ENCODE measurements around the gene CXCR4.
A peak's percentile ranks its signal among the peaks of the same experiment; 100 is the strongest.

CXCR4 gene

GRCh38 chr2:136126421-136126926, 8.5 kb upstream of the CXCR4 start:
- TF ChIP-seq GATA3 (IDR thresholded peaks at IDR 0.05; ENCODE audit: low read depth, low read length) = no peak
- TF ChIP-seq GATA2 (IDR thresholded peaks at IDR 0.05; ENCODE audit: low read depth, low read length) = no peak

- TF ChIP-seq GATA2 (IDR thresholded peaks at IDR 0.05; ENCODE audit: low read depth, low read length) (no peak), GATA3 (IDR thresholded peaks at IDR 0.05; ENCODE audit: low read depth, low read length) (no peak)
Measured at GRCh38 chr2:136126021-136126420, 8.1 kb upstream of the CXCR4 start.

GRCh38 chr2:136125236-136125635, 7.3 kb upstream of the CXCR4 start:
- TF ChIP-seq GATA2 (IDR thresholded peaks at IDR 0.05; ENCODE audit: low read depth, low read length) (no peak), GATA3 (IDR thresholded peaks at IDR 0.05; ENCODE audit: low read depth, low read length) (no peak)

GRCh38 chr2:136124805-136125204, 6.9 kb upstream of the CXCR4 start:
- TF ChIP-seq GATA2 (IDR thresholded peaks at IDR 0.05; ENCODE audit: low read depth, low read length) (no peak), GATA3 (IDR thresholded peaks at IDR 0.05; ENCODE audit: low read depth, low read length) (no peak)

- TF ChIP-seq GATA2 (IDR thresholded peaks at IDR 0.05; ENCODE audit: low read depth, low read length) (no peak), GATA3 (IDR thresholded peaks at IDR 0.05; ENCODE audit: low read depth, low read length) (no peak)
Measured at GRCh38 chr2:136122661-136123060, 4.7 kb upstream of the CXCR4 start.

GRCh38 chr2:136121204-136121910, 3.4 kb upstream of the CXCR4 start:
- no peak for TF ChIP-seq GATA2 (IDR thresholded peaks at IDR 0.05; ENCODE audit: low read depth, low read length)
- no peak for TF ChIP-seq GATA3 (IDR thresholded peaks at IDR 0.05; ENCODE audit: low read depth, low read length)

- TF ChIP-seq GATA2 (IDR thresholded peaks at IDR 0.05; ENCODE audit: low read depth, low read length) = peak; percentile 48; the same call in 1 of the 2 replicates
- TF ChIP-seq GATA3 (IDR thresholded peaks at IDR 0.05; ENCODE audit: low read depth, low read length) = 0 out of 2 replicates have a peak, but pooled peaks have one; percentile 17
Measured at GRCh38 chr2:136119717-136120675, 2.0 kb upstream of the CXCR4 start.

GRCh38 chr2:136118819-136119716, 1.1 kb upstream of the CXCR4 start:
- TF ChIP-seq GATA3 (IDR thresholded peaks at IDR 0.05; ENCODE audit: low read depth, low read length) (no peak), GATA2 (IDR thresholded peaks at IDR 0.05; ENCODE audit: low read depth, low read length) (no peak)

- TF ChIP-seq GATA2 (IDR thresholded peaks at IDR 0.05; ENCODE audit: low read depth, low read length) (no peak), GATA3 (IDR thresholded peaks at IDR 0.05; ENCODE audit: low read depth, low read length) (no peak)
Measured at GRCh38 chr2:136117391-136117841, 533 bp downstream of the CXCR4 start.

GRCh38 chr2:136116813-136117390, 1.0 kb downstream of the CXCR4 start:
- TF ChIP-seq GATA2 (IDR thresholded peaks at IDR 0.05; ENCODE audit: low read depth, low read length) = no peak
- no peak for TF ChIP-seq GATA3 (IDR thresholded peaks at IDR 0.05; ENCODE audit: low read depth, low read length)

- TF ChIP-seq GATA2 (IDR thresholded peaks at IDR 0.05; ENCODE audit: low read depth, low read length) (no peak), GATA3 (IDR thresholded peaks at IDR 0.05; ENCODE audit: low read depth, low read length) (no peak)
Measured at GRCh38 chr2:136116151-136116812, 1.7 kb downstream of the CXCR4 start.

GRCh38 chr2:136115183-136115761, 2.7 kb downstream of the CXCR4 start:
- TF ChIP-seq GATA2 (IDR thresholded peaks at IDR 0.05; ENCODE audit: low read depth, low read length) = no peak
- TF ChIP-seq GATA3 (IDR thresholded peaks at IDR 0.05; ENCODE audit: low read depth, low read length) = no peak
